GM21723 (cell line): ENCODE results near the gene MICAL3.

ENCODE experiments used
- ATAC-seq: cut with Tn5 transposase; IDR thresholded peaks from one replicate; pipeline ENCODE4 v1.9.1; 2021; ENCODE audit warnings: mild to moderate bottlenecking, moderate library complexity; ENCODE audit not compliant: unreplicated experiment

The MICAL3 gene

DNA sequence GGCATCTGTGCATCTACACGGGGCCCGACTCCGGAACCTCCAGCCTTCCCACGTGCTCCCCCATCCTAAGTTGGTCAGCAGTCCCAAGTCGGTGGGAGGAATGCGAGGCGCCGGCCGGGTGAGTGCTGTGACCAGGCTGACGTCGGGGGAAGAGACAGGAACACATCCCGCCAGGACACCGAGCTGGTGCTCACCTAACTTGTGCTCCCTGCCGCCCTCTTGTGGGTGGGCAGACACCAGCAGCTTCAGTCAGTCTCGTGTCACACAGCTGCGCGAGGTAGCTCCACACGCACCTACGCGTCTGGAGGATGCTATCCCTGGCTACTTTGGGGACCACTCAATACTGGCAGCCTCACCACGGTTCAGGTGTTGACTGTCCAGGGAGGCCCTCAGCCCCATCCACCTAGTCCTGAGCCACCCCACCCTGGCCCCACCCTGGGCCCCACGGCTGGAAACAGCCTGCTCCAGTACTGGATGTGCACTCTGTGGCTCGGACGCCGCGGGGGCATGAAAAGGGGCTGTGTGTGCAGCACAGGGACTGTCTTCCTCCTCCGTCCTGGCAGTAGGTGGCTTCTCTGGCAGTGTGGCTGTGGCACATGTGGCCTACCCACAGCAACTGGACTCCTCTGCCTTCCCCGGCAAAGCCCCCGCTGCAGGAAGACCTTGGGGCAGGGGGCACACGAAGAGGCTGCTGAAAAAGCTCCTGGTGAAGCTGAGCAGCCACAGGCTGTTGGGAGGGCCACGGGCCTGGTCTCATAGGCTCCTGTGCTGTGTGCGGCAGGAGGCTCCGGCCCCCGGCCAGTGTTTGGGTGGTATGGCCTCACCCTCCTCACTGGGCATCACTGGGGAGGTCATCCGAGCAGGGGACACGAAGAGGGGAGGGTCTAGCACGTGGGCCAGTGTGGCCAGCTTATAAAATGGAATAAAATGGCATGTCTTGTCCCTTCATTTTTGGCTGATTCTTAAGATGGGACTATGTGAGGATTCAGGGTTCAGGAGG, 238.9 kb downstream of the MICAL3 start:
- no peak for ATAC-seq

DNA sequence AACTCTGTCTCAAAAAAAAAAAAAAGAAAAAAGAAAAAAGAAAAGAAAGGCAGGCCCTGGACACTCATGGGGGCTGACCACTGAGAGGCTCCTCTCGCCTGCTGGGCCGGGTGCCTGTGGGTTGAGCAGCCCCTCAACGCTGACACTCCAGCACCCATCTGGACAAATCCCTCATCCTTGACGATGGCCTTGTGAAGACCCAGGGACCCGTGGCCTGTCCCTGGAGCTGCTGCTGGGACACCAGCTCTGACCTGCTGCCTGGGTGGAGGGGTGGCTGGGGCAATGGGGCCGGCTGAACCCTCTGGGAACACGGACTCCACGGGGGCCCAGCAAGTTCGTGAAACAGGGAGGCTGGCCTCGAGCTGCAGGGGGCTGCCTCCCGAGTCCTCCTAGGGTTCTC, 239.6 kb downstream of the MICAL3 start:
- ATAC-seq = no peak

DNA sequence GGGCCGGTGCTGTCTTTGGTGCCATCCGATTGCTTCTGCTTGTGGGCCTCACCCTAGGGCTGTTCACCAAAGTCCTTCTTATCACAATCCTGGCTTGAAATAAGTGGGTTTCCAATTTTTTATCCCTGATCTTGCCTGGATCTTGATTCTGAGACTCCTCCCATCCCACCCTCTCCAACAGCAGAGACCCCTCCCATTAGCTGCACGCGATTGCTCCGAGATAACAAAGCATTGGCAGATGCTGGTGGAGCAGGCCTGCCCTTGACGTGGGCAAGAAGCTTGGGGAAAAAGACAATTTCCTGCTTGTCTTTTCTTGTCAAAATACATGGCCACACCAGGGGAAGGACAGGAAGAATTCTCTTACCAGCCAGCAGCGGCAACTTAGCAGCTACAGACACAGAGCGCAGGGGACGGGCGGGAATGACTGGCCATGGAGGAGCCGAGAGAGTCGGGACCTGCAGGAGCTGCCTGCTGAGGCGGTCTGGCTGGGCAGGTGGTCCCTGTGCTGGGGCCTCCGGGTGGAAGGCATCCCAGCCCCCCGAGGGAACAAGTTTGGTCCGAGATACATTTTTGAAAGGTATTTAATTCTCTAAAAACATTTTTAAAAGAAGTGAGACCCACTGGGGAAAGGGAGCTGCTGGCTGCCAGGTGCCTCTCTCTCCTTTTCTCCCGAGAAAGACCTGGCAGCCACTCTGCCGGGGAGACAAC, 240.4 kb downstream of the MICAL3 start:
- no peak for ATAC-seq

DNA sequence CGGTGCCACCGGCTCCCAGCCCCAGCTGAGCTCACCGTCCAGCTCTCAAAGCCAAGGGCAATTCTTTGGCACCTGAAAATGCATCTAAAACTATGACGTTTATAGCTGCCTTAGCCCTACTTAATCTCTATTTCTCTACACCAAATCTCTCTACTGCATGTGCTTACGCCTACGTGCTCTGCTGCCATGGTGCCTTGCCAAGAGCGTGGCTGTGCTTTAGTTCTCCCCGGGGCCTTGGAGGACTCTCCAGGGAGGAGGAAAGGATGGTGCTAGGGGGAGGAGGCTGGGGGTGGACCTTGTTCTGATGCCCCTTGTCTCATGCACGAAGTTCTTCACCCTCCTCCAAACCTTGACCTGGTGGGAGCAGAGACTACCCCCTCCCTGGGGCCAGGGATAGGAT, 241.0 kb downstream of the MICAL3 start:
- ATAC-seq = no peak

DNA sequence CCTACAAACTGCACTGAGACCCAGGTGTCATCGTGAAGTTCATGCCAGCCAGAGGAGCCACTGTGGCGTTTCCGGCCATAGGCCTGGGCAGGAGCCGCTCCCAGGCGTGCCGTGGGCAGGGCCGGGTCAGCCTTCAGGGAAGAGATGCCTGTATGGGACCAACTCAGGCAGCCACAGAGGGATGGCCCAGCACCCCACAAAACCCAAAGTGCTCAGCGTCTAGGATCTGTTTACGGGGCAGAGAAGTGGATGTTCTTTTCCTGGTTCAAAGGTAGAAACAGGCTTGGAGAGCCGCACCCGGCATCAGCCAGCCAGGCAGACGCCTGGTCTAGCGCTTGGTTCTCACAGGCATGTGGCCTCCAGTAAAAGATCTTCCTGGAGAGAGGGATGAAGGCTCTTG, 241.7 kb downstream of the MICAL3 start:
- no peak for ATAC-seq

- no peak for ATAC-seq
Measured at GRCh38 chr22:17782158-17782557, 242.2 kb downstream of the MICAL3 start.

- no peak for ATAC-seq
Measured at GRCh38 chr22:17781319-17782031, 242.9 kb downstream of the MICAL3 start.

- no peak for ATAC-seq
Measured at GRCh38 chr22:17780741-17781318, 243.5 kb downstream of the MICAL3 start.

GRCh38 chr22:17780116-17780740, 244.1 kb downstream of the MICAL3 start:
- no peak for ATAC-seq

GRCh38 chr22:17779286-17780115, 244.9 kb downstream of the MICAL3 start:
- no peak for ATAC-seq

GRCh38 chr22:17778412-17778976, 245.9 kb downstream of the MICAL3 start:
- ATAC-seq = no peak

- ATAC-seq = no peak
Measured at GRCh38 chr22:17777717-17778044, 246.7 kb downstream of the MICAL3 start.

DNA sequence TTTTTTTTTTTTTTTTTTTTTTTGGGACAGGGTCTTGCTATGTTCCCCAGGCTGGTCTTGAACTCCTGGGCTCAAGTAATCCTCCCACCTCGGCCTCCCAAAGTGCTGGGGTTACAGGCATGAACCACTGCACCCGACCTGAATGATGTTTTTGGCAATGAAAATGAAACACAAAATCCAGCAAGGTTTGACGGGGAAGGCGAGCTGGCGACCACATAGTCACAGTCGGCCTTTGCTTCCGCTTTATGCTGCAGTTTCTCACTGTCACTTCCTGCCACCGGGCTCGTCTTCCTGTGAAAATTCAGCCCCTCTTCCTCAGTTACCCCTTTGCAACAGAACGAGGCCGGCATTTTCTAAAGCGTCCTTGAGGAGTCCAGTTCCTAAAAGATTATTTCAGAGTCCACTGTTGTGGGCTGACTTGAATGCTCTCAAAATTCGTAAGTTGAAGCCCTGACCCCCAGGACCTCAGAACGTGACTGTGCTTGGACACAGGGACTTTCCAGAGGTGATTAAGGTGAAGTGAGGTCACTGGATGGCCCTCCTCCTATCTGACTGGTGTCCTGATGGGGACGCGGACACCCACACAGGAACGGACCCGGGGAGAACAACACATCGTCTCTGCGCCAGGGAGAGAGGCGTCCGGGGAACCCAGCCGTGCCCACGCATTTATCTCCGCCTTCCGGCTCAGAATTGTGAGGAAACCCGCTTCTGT, 247.2 kb downstream of the MICAL3 start:
- peak; percentile 29 for ATAC-seq

DNA sequence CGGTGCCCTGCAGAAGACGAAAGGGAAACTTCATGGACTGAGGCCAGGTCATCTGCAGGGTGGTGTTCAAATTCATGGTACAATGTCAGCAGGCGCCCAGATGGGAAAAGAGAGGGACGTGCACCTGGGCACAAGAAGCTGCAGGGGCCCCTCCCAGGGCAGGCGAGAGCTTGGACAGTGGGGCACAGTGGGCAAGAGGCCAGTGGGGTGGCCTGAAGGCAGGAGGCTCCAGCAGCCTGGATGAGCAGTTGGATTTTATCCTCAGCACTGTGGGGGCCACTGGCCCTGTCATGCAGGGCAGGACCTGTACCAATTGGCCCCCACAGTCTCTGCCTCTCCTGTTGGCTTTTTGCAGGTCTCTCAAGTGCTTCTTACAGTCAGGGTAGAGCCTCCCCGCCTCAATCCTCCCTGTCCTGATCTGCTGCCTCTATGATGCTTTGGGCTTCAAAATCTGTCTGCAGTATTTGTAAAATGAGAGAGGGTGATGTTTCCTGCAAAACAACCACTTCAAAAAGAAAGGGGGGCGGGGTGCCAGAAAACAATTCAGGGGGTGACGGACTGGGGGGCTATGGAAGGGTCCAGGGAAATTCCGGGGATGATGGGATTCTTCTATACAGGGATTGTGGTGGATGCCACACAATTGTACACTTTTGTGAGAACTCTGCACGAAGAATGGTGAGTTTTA, 248.4 kb downstream of the MICAL3 start:
- no peak for ATAC-seq

GRCh38 chr22:17774926-17775685, 249.3 kb downstream of the MICAL3 start:
- ATAC-seq = no peak

GRCh38 chr22:17774206-17774925, 250.0 kb downstream of the MICAL3 start, which contains the start of gene BID:
Gene BID, minus strand, starts transcription at chr22:17774469. Its CDS starts 24,353 bp downstream, at chr22:17750116.
- ATAC-seq = peak; percentile 32
